ENCODE data around the gene FANCG. TPM values are rescaled to one million over a fixed set of nuclear protein-coding genes. Genes with fewer than 3 reads are reported as not detected.

The FANCG gene
- total and polyA plus RNA-seq, 2 of the 8 experiments (the other 6 are each of a cell fraction or from before 2014, with no cell fraction given), result 66.6 to 87.1 TPM

- no peak overlapping the region for H3K4me3 ChIP-seq (ENCODE audit: extremely low read depth in 1 of 4, insufficient read depth in 2 of 4, low read depth in 3 of 4, low read length in 4 of 4)
- peaks cover 0 to 11% (median 3%) of the 10 kb centered on the region in 4 experiments; a peak in 5 of 7 replicates for H3K4me1 ChIP-seq (replicated peaks in 1 of 4; ENCODE audit: control insufficient read depth in 3 of 4, insufficient read depth in 4 of 4, low read length in 3 of 4)
- no peak overlapping the region for H2BK120ac ChIP-seq (replicated peaks; ENCODE audit: low read depth, low read length)
- TF ChIP-seq JUN (IDR thresholded peaks at IDR 0.05; ENCODE audit: low read depth, low read length), result no peak
- no peak for TF ChIP-seq E2F6 (IDR thresholded peaks at IDR 0.05)
- no peak for TF ChIP-seq KDM1A (IDR thresholded peaks at IDR 0.05; ENCODE audit: borderline replicate concordance, low read length)
- TF ChIP-seq SRF (IDR thresholded peaks at IDR 0.05; ENCODE audit: low read depth, low read length), result no peak
- no peak for TF ChIP-seq RBBP5 (IDR thresholded peaks at IDR 0.05; ENCODE audit: borderline replicate concordance, low read depth, low read length)
- no peak for TF ChIP-seq TEAD4 (IDR thresholded peaks at IDR 0.05; ENCODE audit: low read depth, low read length)
- no peak for TF ChIP-seq HDAC2 (IDR thresholded peaks at IDR 0.05; ENCODE audit: borderline replicate concordance in 1 of 2, low read depth in 2 of 2, low read length in 2 of 2)
- TF ChIP-seq SUZ12 (IDR thresholded peaks at IDR 0.05; ENCODE audit: low read length), result no peak
- no peak for TF ChIP-seq CTCF (IDR thresholded peaks at IDR 0.05; ENCODE audit: control extremely low read depth in 1 of 3, insufficient read depth in 1 of 3, low read depth in 1 of 3, low read length in 3 of 3)
- no peak for TF ChIP-seq YY1 (IDR thresholded peaks at IDR 0.05; ENCODE audit: low read depth, low read length)
- no peaks in the 10 kb centered on the region for H3K9me3 ChIP-seq (ENCODE audit: insufficient read depth in 2 of 2, low read depth in 1 of 2, low read length in 1 of 2)
- H2BK15ac ChIP-seq (ENCODE audit: low read length), result no peak overlapping the region
- WGBS, 2 experiments (ENCODE audit: extremely low coverage in 1 of 2, insufficient coverage in 1 of 2, insufficient read length in 1 of 2, insufficient replicate concordance in 2 of 2, low coverage in 1 of 2, low lambda C conversion rate in 2 of 2, missing lambda C conversion rate in 1 of 2), result 70% methylated on average over 3 of the region's 3 CpGs; no CpG with 5 or more reads in 1 of the 2 experiments
- no peak overlapping the region for H3K9ac ChIP-seq (replicated peaks in 1 of 4; ENCODE audit: extremely low read depth in 1 of 4, low read depth in 3 of 4, low read length in 3 of 4)
- CTCF ChIA-PET (ENCODE audit: partially characterized antibody), result interaction anchor here (1.0 to 4.1 kb wide), 3 partner anchors 13 to 337 kb away, joined by 5 to 46 read pairs (median 5); partner anchors contain the start of gene FANCG
- H3K14ac ChIP-seq (ENCODE audit: insufficient read length), result no peak overlapping the region
- H3K4me2 ChIP-seq (ENCODE audit: insufficient read depth in 1 of 2, low read depth in 2 of 2, low read length in 2 of 2), result no peak overlapping the region
- POLR2A ChIA-PET (ENCODE audit: partially characterized antibody), result interaction anchor here (2.4 to 17.4 kb wide), 3 partner anchors 10 to 22 kb away, joined by 8 to 440 read pairs (median 151); partner anchors contain the start of genes ATOSB, FANCG and VCP
- FAIRE-seq (no peak), DNase-seq (ENCODE audit: low read depth in 1 of 2, low spot score in 2 of 2) (no peak)
- H4K8ac ChIP-seq (ENCODE audit: extremely low read depth, insufficient read depth, low read length), result no peak overlapping the region
- peaks cover 0 to 19% of the 10 kb centered on the region in 2 experiments; a peak in 2 of 4 replicates for H3K79me2 ChIP-seq (ENCODE audit: control insufficient read depth in 1 of 2, insufficient read depth in 2 of 2, low read length in 2 of 2)
- no peak overlapping the region for H3K18ac ChIP-seq (ENCODE audit: extremely low read depth, low read length)
- no peak overlapping the region for H3K23ac ChIP-seq (ENCODE audit: insufficient read length)
- no peaks in the 10 kb centered on the region for H4K20me1 ChIP-seq (replicated peaks in 1 of 2; ENCODE audit: control insufficient read depth in 1 of 2, insufficient read depth in 2 of 2, low read length in 2 of 2)
- no peaks in the 10 kb centered on the region for H3K27me3 ChIP-seq (replicated peaks in 1 of 4; ENCODE audit: control insufficient read depth in 3 of 4, extremely low read depth in 1 of 4, insufficient read depth in 3 of 4, low read length in 3 of 4)
- H2BK5ac ChIP-seq (ENCODE audit: low read depth, low read length), result no peak overlapping the region
- H4K91ac ChIP-seq (replicated peaks; ENCODE audit: insufficient read length, low read length), result no peak overlapping the region
- H4K5ac ChIP-seq (ENCODE audit: insufficient read length, low read depth, low read length), result no peak overlapping the region
- no peak overlapping the region for H2AK5ac ChIP-seq (ENCODE audit: low read depth, low read length)
- no peak overlapping the region for H2BK12ac ChIP-seq (ENCODE audit: low read depth, low read length)
- no peak overlapping the region for H3K56ac ChIP-seq (replicated peaks; ENCODE audit: insufficient read length, low read depth, low read length)
- peaks cover 8% of the 10 kb centered on the region for H3K23me2 ChIP-seq (ENCODE audit: low read depth, low read length)
- H3K4ac ChIP-seq (replicated peaks; ENCODE audit: insufficient read length, low read depth, low read length), result no peak overlapping the region
- H3K27ac ChIP-seq (ENCODE audit: low read depth, low read length), result no peak overlapping the region
- no peak overlapping the region for H2AFZ ChIP-seq (ENCODE audit: low read length)
- peaks cover 9 to 24% (median 18%) of the 10 kb centered on the region in 4 experiments for H3K36me3 ChIP-seq (ENCODE audit: control insufficient read depth in 2 of 4, insufficient read depth in 4 of 4, low read length in 3 of 4)
- no peak overlapping the region for H2BK20ac ChIP-seq (ENCODE audit: low read length)
- H3K79me1 ChIP-seq (ENCODE audit: low read depth, low read length), result peaks cover 7% of the 10 kb centered on the region
These were observed 17.8 kb upstream of the FANCG start for GRCh38 chr9:35097573-35097972.

Measured in H1 (cell line).